Fibroblast of lung (primary cell): ENCODE results near the gene CSTF2T. TPM values are rescaled to one million over a fixed set of nuclear protein-coding genes. Genes with fewer than 3 reads are reported as not detected.

Experiments used
- DNase-seq, 2 donors: peaks; one replicate each; pipeline versions ENCODE4 v3.0.0 to v3.0.0-alpha.2; 2010; ENCODE audit warnings: low read depth in 2 of 2
- H2AFZ ChIP-seq: 2 replicates; pipeline ENCODE4 v1.5.1; 2012; ENCODE audit warnings: low read length, control low read depth, inconsistent platforms
- H3K27ac ChIP-seq: 2 replicates; pipeline ENCODE4 v1.5.1; 2011; ENCODE audit warnings: low read length, control low read depth; ENCODE audit not compliant: insufficient read depth
- H3K27me3 ChIP-seq: 2 replicates; pipeline ENCODE4 v1.5.1; 2011; ENCODE audit warnings: mild to moderate bottlenecking, low read length; ENCODE audit not compliant: control insufficient read depth, insufficient read depth
- H3K36me3 ChIP-seq: 2 replicates; pipeline ENCODE4 v1.5.1; 2011; ENCODE audit warnings: low read length; ENCODE audit not compliant: control insufficient read depth, insufficient read depth
- H3K4me1 ChIP-seq: 2 replicates; pipeline ENCODE4 v1.5.1; 2011; ENCODE audit warnings: low read length; ENCODE audit not compliant: control insufficient read depth, insufficient read depth; ENCODE audit errors: extremely low read depth
- H3K4me2 ChIP-seq: 2 replicates; pipeline ENCODE4 v1.5.1; 2011; ENCODE audit warnings: low read length, control low read depth; ENCODE audit not compliant: insufficient read depth; ENCODE audit errors: extremely low read depth
- H3K4me3 ChIP-seq, 4 experiments: fragments of 200-600 bp in 1 of 4; sonication (generic) in 1 of 4; replicated peaks in 1 of 4; 2 replicates each; pipeline ENCODE4 v1.5.1; 2011 to 2016; ENCODE audit warnings: low read length in 4 of 4, low read depth in 3 of 4, mild to moderate bottlenecking in 3 of 4, control low read depth in 2 of 4, inconsistent platforms in 1 of 4, mixed read lengths in 1 of 4; ENCODE audit not compliant: insufficient read depth in 1 of 4; ENCODE audit errors: control extremely low read depth in 1 of 4
- H3K79me2 ChIP-seq: 2 replicates; pipeline ENCODE4 v1.5.1; 2012; ENCODE audit warnings: mild to moderate bottlenecking, low read length, inconsistent platforms; ENCODE audit not compliant: control insufficient read depth, insufficient read depth
- H3K9ac ChIP-seq: 2 replicates; pipeline ENCODE4 v1.5.1; 2011; ENCODE audit warnings: mild to moderate bottlenecking, low read length, control low read depth; ENCODE audit not compliant: insufficient read depth
- H3K9me3 ChIP-seq: 2 replicates; pipeline ENCODE4 v1.5.1; 2012; ENCODE audit warnings: low read depth, low read length; ENCODE audit not compliant: control insufficient read depth, insufficient read depth
- H4K20me1 ChIP-seq: 2 replicates; pipeline ENCODE4 v1.5.1; 2011; ENCODE audit warnings: low read length; ENCODE audit not compliant: control insufficient read depth, insufficient read depth; ENCODE audit errors: extremely low read depth
- EZH2 ChIP-seq: IDR thresholded peaks from 2 replicates; pipeline ENCODE4 v1.5.1; 2012; ENCODE audit warnings: low read length, control low read depth, mild to moderate bottlenecking; ENCODE audit errors: missing control alignments
- polyA plus RNA-seq, 2 donors: library from polyadenylated mRNA; depleted of rRNA in 1 of 2; stranded (reverse) in 1 of 2; unstranded in 1 of 2; fragments of >200 nt; gene quantifications; 2 replicates each; pipeline ENCODE4 v1.2.1, GENCODE V29; 2011 to 2012; ENCODE audit warnings: missing spikeins in 1 of 2
- total RNA-seq: library from RNA; depleted of rRNA; stranded (reverse); fragments of >200 nt; gene quantifications from 2 replicates; pipeline ENCODE4 v1.2.1, GENCODE V29; 2014
- TF ChIP-seq, protein P1 (sequence below), 2 donors: IDR thresholded peaks in 1 of 2; conservative IDR thresholded peaks in 1 of 2; 1 replicate in 1 of 2; 2 replicates in 1 of 2; pipeline ENCODE4 v1.5.1; 2011 to 2012; ENCODE audit warnings: low read length in 2 of 2, control low read depth in 1 of 2, inconsistent platforms in 1 of 2, low read depth in 1 of 2, mild to moderate bottlenecking in 1 of 2

CSTF2T gene
- total and polyA plus RNA-seq, 2 donors (not counting 1 experiment from before 2014, with no cell fraction given): 5.9 to 14.9 TPM

DNA sequence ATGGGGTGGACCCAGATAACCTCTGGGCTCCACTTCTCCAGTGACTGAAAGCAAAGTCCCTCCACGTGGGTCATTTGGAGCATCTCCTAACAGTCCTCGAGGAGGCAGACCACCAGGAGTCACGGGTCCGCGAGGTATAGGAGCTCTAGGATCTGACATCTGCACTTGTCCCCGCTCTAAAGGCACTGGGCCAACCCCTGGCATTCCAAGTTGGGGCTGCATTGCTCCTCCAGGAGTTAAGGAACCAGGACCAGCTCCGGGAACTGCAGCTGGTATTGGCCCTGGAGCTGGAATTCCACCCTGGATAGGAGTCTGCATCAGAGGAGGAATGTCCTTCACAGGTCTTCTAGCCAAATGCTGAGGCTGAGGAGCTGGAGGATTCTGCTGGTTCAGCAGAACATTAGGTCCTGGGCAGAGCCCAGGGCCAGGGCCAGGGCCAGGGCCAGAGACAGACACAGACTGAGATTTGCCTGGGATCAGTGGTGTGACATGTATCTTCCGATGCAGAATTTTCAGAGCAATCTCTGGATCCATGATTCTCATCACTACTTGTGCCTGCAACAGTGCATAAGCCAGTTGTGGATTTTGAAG is 827 bp downstream of the CSTF2T start:
- Histone ChIP-seq H3K4me3 (peak overlapping the region; percentile 68 to 96 (median 85)), H4K20me1 (peaks cover 1% of the 10 kb centered on the region), H3K27ac (peak overlapping the region; percentile 98), H3K9me3 (no peaks in the 10 kb centered on the region), H2AFZ (no peak overlapping the region), H3K9ac (peak overlapping the region; percentile 80), H3K4me1 (peaks cover 3% of the 10 kb centered on the region), H3K79me2 (peaks cover 25% of the 10 kb centered on the region), H3K27me3 (no peaks in the 10 kb centered on the region), H3K4me2 (peak overlapping the region; percentile 94), H3K36me3 (no peaks in the 10 kb centered on the region)
- DNase-seq: no peak
- TF ChIP-seq, protein P1, sequence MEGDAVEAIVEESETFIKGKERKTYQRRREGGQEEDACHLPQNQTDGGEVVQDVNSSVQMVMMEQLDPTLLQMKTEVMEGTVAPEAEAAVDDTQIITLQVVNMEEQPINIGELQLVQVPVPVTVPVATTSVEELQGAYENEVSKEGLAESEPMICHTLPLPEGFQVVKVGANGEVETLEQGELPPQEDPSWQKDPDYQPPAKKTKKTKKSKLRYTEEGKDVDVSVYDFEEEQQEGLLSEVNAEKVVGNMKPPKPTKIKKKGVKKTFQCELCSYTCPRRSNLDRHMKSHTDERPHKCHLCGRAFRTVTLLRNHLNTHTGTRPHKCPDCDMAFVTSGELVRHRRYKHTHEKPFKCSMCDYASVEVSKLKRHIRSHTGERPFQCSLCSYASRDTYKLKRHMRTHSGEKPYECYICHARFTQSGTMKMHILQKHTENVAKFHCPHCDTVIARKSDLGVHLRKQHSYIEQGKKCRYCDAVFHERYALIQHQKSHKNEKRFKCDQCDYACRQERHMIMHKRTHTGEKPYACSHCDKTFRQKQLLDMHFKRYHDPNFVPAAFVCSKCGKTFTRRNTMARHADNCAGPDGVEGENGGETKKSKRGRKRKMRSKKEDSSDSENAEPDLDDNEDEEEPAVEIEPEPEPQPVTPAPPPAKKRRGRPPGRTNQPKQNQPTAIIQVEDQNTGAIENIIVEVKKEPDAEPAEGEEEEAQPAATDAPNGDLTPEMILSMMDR (conservative IDR thresholded peaks at IDR 0.05 in 1 of 2, IDR thresholded peaks at IDR 0.05 in 1 of 2; ENCODE audit: low read depth in 1 of 2, low read length in 2 of 2): no peak
- no peak for TF ChIP-seq EZH2

DNA sequence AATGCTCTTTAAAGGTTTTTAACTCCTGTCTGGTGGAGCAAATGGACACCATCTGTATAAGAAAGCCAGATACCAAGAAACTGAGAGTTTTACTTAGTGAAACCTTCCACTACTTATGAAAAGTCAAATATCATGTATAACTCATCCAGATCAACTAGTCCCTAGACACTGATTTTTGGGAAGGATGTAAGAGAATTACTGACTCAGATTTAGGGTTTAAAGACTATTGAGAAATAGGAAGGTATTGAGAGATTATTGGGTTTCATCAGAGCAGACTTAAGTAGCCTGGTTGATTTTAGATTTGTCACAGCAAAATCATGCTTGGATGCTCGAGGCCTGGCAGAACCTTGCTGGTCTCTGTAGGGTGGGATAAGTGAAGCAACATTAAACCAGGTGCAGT is 3.1 kb downstream of the CSTF2T start:
- H2AFZ ChIP-seq: no peak overlapping the region
- H3K4me1 ChIP-seq: peaks cover 3% of the 10 kb centered on the region
- H3K27me3 ChIP-seq: no peaks in the 10 kb centered on the region
- TF ChIP-seq EZH2: no peak
- TF ChIP-seq, protein P1 (conservative IDR thresholded peaks at IDR 0.05 in 1 of 2, IDR thresholded peaks at IDR 0.05 in 1 of 2; ENCODE audit: low read depth in 1 of 2, low read length in 2 of 2): no peak
- no peak overlapping the region for H3K27ac ChIP-seq
- H3K9me3 ChIP-seq: no peaks in the 10 kb centered on the region
- H3K9ac ChIP-seq: no peak overlapping the region
- no peak for DNase-seq
- no peak overlapping the region for H3K4me2 ChIP-seq
- peaks cover 1% of the 10 kb centered on the region for H4K20me1 ChIP-seq
- no peaks in the 10 kb centered on the region for H3K36me3 ChIP-seq
- no peak overlapping the region for H3K4me3 ChIP-seq
- H3K79me2 ChIP-seq: peaks cover 25% of the 10 kb centered on the region

DNA sequence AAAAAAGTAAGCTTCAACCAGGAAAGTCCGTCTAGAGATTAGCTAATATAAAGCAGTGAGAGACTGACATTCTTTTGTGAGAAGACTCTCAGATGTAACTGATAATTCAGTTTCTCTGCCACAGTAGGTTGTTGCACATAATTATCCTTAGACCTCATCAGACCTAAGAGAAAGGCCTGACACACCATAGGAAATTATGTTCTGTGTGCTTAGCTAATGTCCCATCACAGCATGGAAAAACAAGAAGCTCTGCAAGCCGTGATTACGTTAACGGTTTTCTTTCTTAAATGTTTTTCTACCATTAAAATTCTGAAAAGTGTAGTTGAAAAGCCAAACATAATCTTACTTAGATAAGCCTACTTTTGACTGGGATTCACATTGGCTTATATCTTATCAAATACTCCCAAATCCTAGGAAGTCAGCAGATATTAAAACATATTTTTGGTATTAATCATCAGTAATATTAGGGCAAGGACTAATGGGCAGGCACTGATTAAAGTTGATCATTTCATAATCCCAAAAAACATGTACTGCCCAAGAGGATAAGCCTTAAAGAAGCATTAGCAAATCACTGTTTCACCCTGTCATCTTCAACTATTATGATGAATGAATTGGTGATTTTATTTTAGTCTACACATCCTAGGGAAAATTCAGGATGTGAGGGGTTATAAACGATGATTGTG is 5.2 kb downstream of the CSTF2T start:
- H3K79me2 ChIP-seq: peaks cover 24% of the 10 kb centered on the region
- H2AFZ ChIP-seq: no peak overlapping the region
- DNase-seq: no peak
- peaks cover 1% of the 10 kb centered on the region for H4K20me1 ChIP-seq
- H3K9ac ChIP-seq: no peak overlapping the region
- peaks cover 3% of the 10 kb centered on the region for H3K4me1 ChIP-seq
- H3K4me2 ChIP-seq: no peak overlapping the region
- no peaks in the 10 kb centered on the region for H3K36me3 ChIP-seq
- no peaks in the 10 kb centered on the region for H3K9me3 ChIP-seq
- no peak overlapping the region for H3K4me3 ChIP-seq
- H3K27ac ChIP-seq: no peak overlapping the region
- TF ChIP-seq EZH2: no peak
- TF ChIP-seq, protein P1 (conservative IDR thresholded peaks at IDR 0.05 in 1 of 2, IDR thresholded peaks at IDR 0.05 in 1 of 2; ENCODE audit: low read depth in 1 of 2, low read length in 2 of 2): no peak
- no peaks in the 10 kb centered on the region for H3K27me3 ChIP-seq
